Neural cell (in vitro differentiated cells): ENCODE results near the gene CASZ1. TPM values are rescaled to one million over a fixed set of nuclear protein-coding genes. Genes with fewer than 3 reads are reported as not detected.

Experiments used
- H2AFZ ChIP-seq: fragments of 200-600, 300-800 bp; sonication (generic), shearing (Covaris generic); 2 replicates; pipeline ENCODE4 v1.6.0; 2014; ENCODE audit warnings: low read depth, mild to moderate bottlenecking, antibody characterized with exemption, low read length, moderate library complexity
- H3F3A ChIP-seq: fragments of 200-600 bp; shearing (Covaris generic); 2 replicates; pipeline ENCODE4 v1.6.1; 2016; ENCODE audit warnings: mild to moderate bottlenecking, moderate library complexity, mixed read lengths, antibody characterized with exemption, low read length; ENCODE audit not compliant: insufficient read depth, poor library complexity, severe bottlenecking
- H3K27ac ChIP-seq: fragments of 200-600, 300-800 bp; sonication (generic), shearing (Covaris generic); 2 replicates; pipeline ENCODE4 v1.5.1; 2014; ENCODE audit warnings: mild to moderate bottlenecking, low read length, moderate library complexity
- H3K27me3 ChIP-seq: fragments of 300-800, 200-600 bp; sonication (generic), shearing (Covaris generic); 2 replicates; pipeline ENCODE4 v1.6.0; 2014; ENCODE audit warnings: mild to moderate bottlenecking, low read depth, low read length, moderate library complexity; ENCODE audit not compliant: insufficient read depth
- H3K36me3 ChIP-seq: fragments of 300-800, 200-600 bp; sonication (generic), shearing (Covaris generic); 2 replicates; pipeline ENCODE4 v1.5.1; 2014; ENCODE audit warnings: mild to moderate bottlenecking, antibody characterized with exemption, low read length, moderate library complexity; ENCODE audit not compliant: insufficient read depth
- H3K4me2 ChIP-seq: fragments of 300-800, 200-600 bp; sonication (generic), shearing (Covaris generic); 2 replicates; pipeline ENCODE4 v1.6.0; 2014; ENCODE audit warnings: mild to moderate bottlenecking, low read length
- H3K4me3 ChIP-seq: fragments of 300-800, 200-600 bp; sonication (generic), shearing (Covaris generic); 2 replicates; pipeline ENCODE4 v1.5.1; 2014; ENCODE audit warnings: mild to moderate bottlenecking, low read length, moderate library complexity
- H3K79me2 ChIP-seq: fragments of 200-600 bp; shearing (Covaris generic); replicated peaks from 2 replicates; pipeline ENCODE4 v1.6.0; 2014; ENCODE audit warnings: mild to moderate bottlenecking, low read length, moderate library complexity; ENCODE audit not compliant: insufficient read depth
- H3K9ac ChIP-seq: fragments of 300-800, 200-600 bp; sonication (generic), shearing (Covaris generic); 2 replicates; pipeline ENCODE4 v1.6.1; 2016; ENCODE audit warnings: mild to moderate bottlenecking, low read length, mixed read lengths
- H3K9me2 ChIP-seq: fragments of 200-600 bp; shearing (Covaris generic); 2 replicates; pipeline ENCODE4 v1.6.1; 2016; ENCODE audit warnings: mild to moderate bottlenecking, low read length, mixed read lengths; ENCODE audit not compliant: insufficient read depth
- H3K9me3 ChIP-seq: fragments of 200-600, 300-800 bp; sonication (generic), shearing (Covaris generic); 2 replicates; pipeline ENCODE4 v1.6.1; 2016; ENCODE audit warnings: mild to moderate bottlenecking, mixed run types, low read length, moderate library complexity, mixed read lengths
- H4K20me1 ChIP-seq: fragments of 200-600 bp; shearing (Covaris generic); 2 replicates; pipeline ENCODE4 v1.6.1; 2016; ENCODE audit warnings: mild to moderate bottlenecking, mixed run types; ENCODE audit not compliant: insufficient read depth
- EP300 ChIP-seq: fragments of 450-650 bp; conservative IDR thresholded peaks from 2 replicates; pipeline ENCODE4 v1.6.1; 2014; ENCODE audit warnings: antibody characterized with exemption, mild to moderate bottlenecking, moderate library complexity; ENCODE audit not compliant: poor library complexity, severe bottlenecking
- EZH2 ChIP-seq: fragments of 200-600, 300-800 bp; shearing (Covaris generic), sonication (generic); IDR thresholded peaks from 2 replicates; pipeline ENCODE4 v1.6.1; 2014; ENCODE audit warnings: antibody characterized with exemption, low read length, borderline replicate concordance, mild to moderate bottlenecking; ENCODE audit not compliant: insufficient read depth, poor library complexity, severe bottlenecking
- MXI1 ChIP-seq: fragments of 450-650 bp; conservative IDR thresholded peaks from 2 replicates; pipeline ENCODE4 v1.6.1; 2014; ENCODE audit warnings: antibody characterized with exemption, mild to moderate bottlenecking; ENCODE audit not compliant: poor library complexity, severe bottlenecking
- POLR2AphosphoS5 ChIP-seq: IDR thresholded peaks from 2 replicates; pipeline ENCODE4 v1.6.1; 2012
- RAD21 ChIP-seq: fragments of 450-650 bp; conservative IDR thresholded peaks from 2 replicates; pipeline ENCODE4 v1.6.1; 2014; ENCODE audit warnings: antibody characterized with exemption, mild to moderate bottlenecking, moderate library complexity
- SMC3 ChIP-seq: fragments of 450-650 bp; conservative IDR thresholded peaks from 2 replicates; pipeline ENCODE4 v1.6.1; 2014; ENCODE audit warnings: antibody characterized with exemption, mild to moderate bottlenecking, moderate library complexity; ENCODE audit not compliant: poor library complexity
- TAF1 ChIP-seq: IDR thresholded peaks from 2 replicates; pipeline ENCODE4 v1.6.1; 2012; ENCODE audit warnings: low read depth
- polyA plus RNA-seq: library from polyadenylated mRNA; depleted of rRNA; stranded (reverse); fragments of >200 nt; gene quantifications from 2 replicates; pipeline ENCODE4 v1.2.3, GENCODE V29; 2014
- TF ChIP-seq, protein P1 (sequence below): IDR thresholded peaks from 2 replicates; pipeline ENCODE4 v1.6.1; 2012; ENCODE audit warnings: borderline replicate concordance
- TF ChIP-seq, protein P2 (sequence below): fragments of 450-650 bp; IDR thresholded peaks from 2 replicates; pipeline ENCODE4 v1.5.1; 2014; ENCODE audit warnings: antibody characterized with exemption, mild to moderate bottlenecking, moderate library complexity; ENCODE audit not compliant: poor library complexity, severe bottlenecking

CASZ1 gene
- polyA plus RNA-seq, 1 donor from 2014 or later = 0.27 TPM

DNA sequence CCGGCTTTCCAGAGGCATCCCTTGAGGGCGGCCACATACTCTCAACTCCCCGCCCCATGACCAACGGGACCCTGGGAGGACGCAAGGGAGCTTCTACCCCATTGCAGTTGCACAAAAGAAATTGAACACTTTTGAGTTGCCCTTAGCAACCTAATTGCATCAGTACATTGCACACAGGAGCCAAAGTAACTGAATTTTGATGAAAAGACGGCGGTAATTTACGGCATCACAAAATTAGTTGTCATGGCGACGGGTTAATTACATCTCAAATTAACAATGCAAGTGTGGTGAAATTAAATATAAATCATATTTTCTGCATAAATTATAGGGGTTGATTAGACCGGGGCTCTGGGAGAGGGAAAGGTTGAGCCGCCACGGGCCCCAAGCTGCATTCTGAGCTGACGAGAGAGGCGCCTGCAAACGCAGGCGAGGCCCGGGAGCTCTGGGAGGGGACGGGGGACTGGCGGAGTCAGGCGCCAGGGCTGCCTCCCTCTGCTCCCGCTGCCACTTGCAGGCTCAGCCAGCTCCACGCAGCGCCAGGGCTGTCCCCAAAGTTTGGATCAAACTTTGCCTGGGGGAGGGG, 61.4 kb downstream of the CASZ1 start:
- no peaks in the 10 kb centered on the region for H3F3A ChIP-seq
- no peaks in the 10 kb centered on the region for H3K27me3 ChIP-seq
- H3K9ac ChIP-seq = no peak overlapping the region
- no peaks in the 10 kb centered on the region for H4K20me1 ChIP-seq
- H2AFZ ChIP-seq = no peak overlapping the region
- TF ChIP-seq TAF1 (no peak), RAD21 (no peak), EP300 (no peak), MXI1 (no peak), EZH2 (no peak), POLR2AphosphoS5 (no peak), SMC3 (no peak)
- TF ChIP-seq, protein P1, sequence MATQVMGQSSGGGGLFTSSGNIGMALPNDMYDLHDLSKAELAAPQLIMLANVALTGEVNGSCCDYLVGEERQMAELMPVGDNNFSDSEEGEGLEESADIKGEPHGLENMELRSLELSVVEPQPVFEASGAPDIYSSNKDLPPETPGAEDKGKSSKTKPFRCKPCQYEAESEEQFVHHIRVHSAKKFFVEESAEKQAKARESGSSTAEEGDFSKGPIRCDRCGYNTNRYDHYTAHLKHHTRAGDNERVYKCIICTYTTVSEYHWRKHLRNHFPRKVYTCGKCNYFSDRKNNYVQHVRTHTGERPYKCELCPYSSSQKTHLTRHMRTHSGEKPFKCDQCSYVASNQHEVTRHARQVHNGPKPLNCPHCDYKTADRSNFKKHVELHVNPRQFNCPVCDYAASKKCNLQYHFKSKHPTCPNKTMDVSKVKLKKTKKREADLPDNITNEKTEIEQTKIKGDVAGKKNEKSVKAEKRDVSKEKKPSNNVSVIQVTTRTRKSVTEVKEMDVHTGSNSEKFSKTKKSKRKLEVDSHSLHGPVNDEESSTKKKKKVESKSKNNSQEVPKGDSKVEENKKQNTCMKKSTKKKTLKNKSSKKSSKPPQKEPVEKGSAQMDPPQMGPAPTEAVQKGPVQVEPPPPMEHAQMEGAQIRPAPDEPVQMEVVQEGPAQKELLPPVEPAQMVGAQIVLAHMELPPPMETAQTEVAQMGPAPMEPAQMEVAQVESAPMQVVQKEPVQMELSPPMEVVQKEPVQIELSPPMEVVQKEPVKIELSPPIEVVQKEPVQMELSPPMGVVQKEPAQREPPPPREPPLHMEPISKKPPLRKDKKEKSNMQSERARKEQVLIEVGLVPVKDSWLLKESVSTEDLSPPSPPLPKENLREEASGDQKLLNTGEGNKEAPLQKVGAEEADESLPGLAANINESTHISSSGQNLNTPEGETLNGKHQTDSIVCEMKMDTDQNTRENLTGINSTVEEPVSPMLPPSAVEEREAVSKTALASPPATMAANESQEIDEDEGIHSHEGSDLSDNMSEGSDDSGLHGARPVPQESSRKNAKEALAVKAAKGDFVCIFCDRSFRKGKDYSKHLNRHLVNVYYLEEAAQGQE = no peak
- TF ChIP-seq, protein P2, sequence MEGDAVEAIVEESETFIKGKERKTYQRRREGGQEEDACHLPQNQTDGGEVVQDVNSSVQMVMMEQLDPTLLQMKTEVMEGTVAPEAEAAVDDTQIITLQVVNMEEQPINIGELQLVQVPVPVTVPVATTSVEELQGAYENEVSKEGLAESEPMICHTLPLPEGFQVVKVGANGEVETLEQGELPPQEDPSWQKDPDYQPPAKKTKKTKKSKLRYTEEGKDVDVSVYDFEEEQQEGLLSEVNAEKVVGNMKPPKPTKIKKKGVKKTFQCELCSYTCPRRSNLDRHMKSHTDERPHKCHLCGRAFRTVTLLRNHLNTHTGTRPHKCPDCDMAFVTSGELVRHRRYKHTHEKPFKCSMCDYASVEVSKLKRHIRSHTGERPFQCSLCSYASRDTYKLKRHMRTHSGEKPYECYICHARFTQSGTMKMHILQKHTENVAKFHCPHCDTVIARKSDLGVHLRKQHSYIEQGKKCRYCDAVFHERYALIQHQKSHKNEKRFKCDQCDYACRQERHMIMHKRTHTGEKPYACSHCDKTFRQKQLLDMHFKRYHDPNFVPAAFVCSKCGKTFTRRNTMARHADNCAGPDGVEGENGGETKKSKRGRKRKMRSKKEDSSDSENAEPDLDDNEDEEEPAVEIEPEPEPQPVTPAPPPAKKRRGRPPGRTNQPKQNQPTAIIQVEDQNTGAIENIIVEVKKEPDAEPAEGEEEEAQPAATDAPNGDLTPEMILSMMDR = no peak
- H3K4me3 ChIP-seq = peak overlapping the region; percentile 12
- no peaks in the 10 kb centered on the region for H3K36me3 ChIP-seq
- H3K9me3 ChIP-seq = no peaks in the 10 kb centered on the region
- no peaks in the 10 kb centered on the region for H3K9me2 ChIP-seq
- no peaks in the 10 kb centered on the region for H3K79me2 ChIP-seq
- no peak overlapping the region for H3K27ac ChIP-seq
- H3K4me2 ChIP-seq = no peak overlapping the region

DNA sequence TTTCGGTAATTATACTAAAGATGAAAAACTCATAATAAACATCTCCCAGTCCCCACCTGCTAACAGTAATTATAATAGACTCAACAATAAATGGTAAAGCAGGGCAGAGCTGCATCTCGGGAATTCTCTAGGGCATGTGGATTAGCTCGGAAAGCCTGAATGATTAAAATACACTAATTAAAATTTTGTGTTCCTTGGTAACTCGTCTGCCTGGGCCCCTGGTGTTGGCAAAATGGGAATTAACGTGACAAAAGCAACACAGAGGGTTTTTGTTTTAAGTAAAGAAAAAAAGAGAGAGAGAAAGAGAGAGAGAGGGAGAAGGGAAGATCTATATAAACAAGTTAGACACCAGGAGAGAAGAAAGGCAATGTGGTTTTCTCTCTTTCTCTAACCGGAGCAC, 62.1 kb downstream of the CASZ1 start:
- Histone ChIP-seq H3K4me3 (no peak overlapping the region), H3F3A (no peaks in the 10 kb centered on the region), H3K36me3 (no peaks in the 10 kb centered on the region), H3K9me2 (no peaks in the 10 kb centered on the region), H3K27me3 (no peaks in the 10 kb centered on the region), H2AFZ (no peak overlapping the region), H3K9ac (no peak overlapping the region), H3K4me2 (no peak overlapping the region), H4K20me1 (no peaks in the 10 kb centered on the region), H3K27ac (no peak overlapping the region), H3K9me3 (no peaks in the 10 kb centered on the region), H3K79me2 (no peaks in the 10 kb centered on the region)
- TF ChIP-seq, protein P2 = no peak
- TF ChIP-seq SMC3 = no peak
- TF ChIP-seq, protein P1 = no peak
- TF ChIP-seq RAD21 = no peak
- TF ChIP-seq MXI1 = no peak
- no peak for TF ChIP-seq EZH2
- no peak for TF ChIP-seq POLR2AphosphoS5
- TF ChIP-seq EP300 = no peak
- no peak for TF ChIP-seq TAF1
